Mesenchymal stem cell (in vitro differentiated cells and primary cell): Measurements from ENCODE around the gene NIPA2.
A peak's percentile ranks its signal among the peaks of the same experiment; 100 is the strongest.
"Not testable (repeated sequence)": the region's sequence is repeated elsewhere in the genome, so short reads cannot be mapped to it uniquely, and the experiment has no call there.

ENCODE experiments used
- DNase-seq: peaks from one replicate; pipeline ENCODE4 v3.0.0-alpha.2; 2013
- H2AFZ ChIP-seq: one replicate; pipeline ENCODE4 v1.6.1; 2013; ENCODE audit warnings: low read depth, mild to moderate bottlenecking, control low read depth, inconsistent platforms, low read length, moderate library complexity
- H2AK5ac ChIP-seq: 2 replicates; pipeline ENCODE4 v1.6.1; 2013; ENCODE audit warnings: low read length, moderate library complexity, mild to moderate bottlenecking, inconsistent platforms; ENCODE audit not compliant: severe bottlenecking
- H2BK120ac ChIP-seq: one replicate; pipeline ENCODE4 v1.6.1; 2013; ENCODE audit warnings: low read depth, mild to moderate bottlenecking, inconsistent platforms, low read length, moderate library complexity
- H2BK12ac ChIP-seq, 2 experiments: one replicate each; pipeline ENCODE4 v1.6.1; 2013; ENCODE audit warnings: inconsistent platforms in 2 of 2, low read length in 2 of 2, mild to moderate bottlenecking in 2 of 2, moderate library complexity in 2 of 2, control low read depth in 1 of 2
- H2BK15ac ChIP-seq: one replicate; pipeline ENCODE4 v1.6.1; 2013; ENCODE audit warnings: mild to moderate bottlenecking, low read depth, inconsistent platforms; ENCODE audit not compliant: poor library complexity, severe bottlenecking
- H2BK5ac ChIP-seq: 2 replicates; pipeline ENCODE4 v1.6.1; 2013; ENCODE audit warnings: low read depth, mild to moderate bottlenecking, low read length, control low read depth, inconsistent platforms; ENCODE audit not compliant: poor library complexity, severe bottlenecking
- H3K14ac ChIP-seq, 2 experiments: one replicate each; pipeline ENCODE4 v1.6.1; 2013; ENCODE audit warnings: inconsistent platforms in 2 of 2, low read length in 2 of 2, control low read depth in 1 of 2, mild to moderate bottlenecking in 1 of 2, moderate library complexity in 1 of 2
- H3K18ac ChIP-seq, 2 experiments: one replicate each; pipeline ENCODE4 v1.6.1; 2013; ENCODE audit warnings: inconsistent platforms in 2 of 2, low read length in 2 of 2, control low read depth in 1 of 2, low read depth in 1 of 2, mild to moderate bottlenecking in 1 of 2
- H3K23ac ChIP-seq, 2 experiments: one replicate each; pipeline ENCODE4 v1.6.1; 2013; ENCODE audit warnings: inconsistent platforms in 2 of 2, low read length in 2 of 2, mild to moderate bottlenecking in 2 of 2, moderate library complexity in 2 of 2, control low read depth in 1 of 2
- H3K27ac ChIP-seq: 2 replicates; pipeline ENCODE4 v1.5.1; 2013; ENCODE audit warnings: mild to moderate bottlenecking, moderate library complexity, low read length, control low read depth, inconsistent platforms; ENCODE audit not compliant: poor library complexity, severe bottlenecking
- H3K27me3 ChIP-seq, 2 experiments: 2 replicates each; pipeline versions ENCODE4 v1.6.1 to v1.7.0; 2013; ENCODE audit warnings: low read length in 2 of 2, mild to moderate bottlenecking in 2 of 2, moderate library complexity in 2 of 2, control low read depth in 1 of 2, inconsistent platforms in 1 of 2; ENCODE audit not compliant: control insufficient read depth in 1 of 2, insufficient read depth in 1 of 2
- H3K36me3 ChIP-seq, 2 experiments: 2 replicates each; pipeline versions ENCODE4 v1.6.1 to v1.7.0; 2013; ENCODE audit warnings: low read length in 2 of 2, control low read depth in 1 of 2, inconsistent platforms in 1 of 2, low read depth in 1 of 2, mild to moderate bottlenecking in 1 of 2; ENCODE audit not compliant: insufficient read depth in 2 of 2, control insufficient read depth in 1 of 2
- H3K4ac ChIP-seq, 2 experiments: one replicate each; pipeline ENCODE4 v1.6.1; 2013; ENCODE audit warnings: inconsistent platforms in 2 of 2, low read length in 2 of 2, mild to moderate bottlenecking in 2 of 2, moderate library complexity in 2 of 2, control low read depth in 1 of 2, low read depth in 1 of 2
- H3K4me1 ChIP-seq: 2 replicates; pipeline ENCODE4 v1.6.1; 2013; ENCODE audit warnings: low read depth, low read length, control low read depth; ENCODE audit not compliant: control insufficient read depth, insufficient read depth
- H3K4me2 ChIP-seq: 2 replicates; pipeline ENCODE4 v1.6.1; 2013; ENCODE audit warnings: low read length, mild to moderate bottlenecking, inconsistent platforms; ENCODE audit not compliant: poor library complexity, severe bottlenecking
- H3K4me3 ChIP-seq, 2 experiments: 2 replicates each; pipeline versions ENCODE4 v1.5.1 to v1.7.0; 2013; ENCODE audit warnings: low read length in 2 of 2, mild to moderate bottlenecking in 2 of 2, control low read depth in 1 of 2, low read depth in 1 of 2; ENCODE audit not compliant: insufficient read depth in 1 of 2
- H3K79me1 ChIP-seq: replicated peaks from 2 replicates; pipeline ENCODE4 v1.6.1; 2013; ENCODE audit warnings: mild to moderate bottlenecking, control low read depth, low read length, inconsistent platforms; ENCODE audit not compliant: poor library complexity, severe bottlenecking
- H3K9ac ChIP-seq: 2 replicates; pipeline ENCODE4 v1.7.0; 2013; ENCODE audit warnings: mild to moderate bottlenecking, low read length, moderate library complexity
- H3K9me3 ChIP-seq: 2 replicates; pipeline ENCODE4 v1.7.0; 2013; ENCODE audit warnings: mild to moderate bottlenecking, low read length; ENCODE audit not compliant: control insufficient read depth
- H4K8ac ChIP-seq: one replicate; pipeline ENCODE4 v1.6.1; 2013; ENCODE audit warnings: inconsistent platforms, mild to moderate bottlenecking, low read length, moderate library complexity
- H4K91ac ChIP-seq: one replicate; pipeline ENCODE4 v1.6.1; 2013; ENCODE audit warnings: mild to moderate bottlenecking, low read length, inconsistent platforms
- WGBS: methylation state at CpG from one replicate; pipeline ENCODE4 v1.1.7; 2013; ENCODE audit warnings: mixed read lengths; 5-methylcytosine and 5-hydroxymethylcytosine counted together

NIPA2 gene

DNA sequence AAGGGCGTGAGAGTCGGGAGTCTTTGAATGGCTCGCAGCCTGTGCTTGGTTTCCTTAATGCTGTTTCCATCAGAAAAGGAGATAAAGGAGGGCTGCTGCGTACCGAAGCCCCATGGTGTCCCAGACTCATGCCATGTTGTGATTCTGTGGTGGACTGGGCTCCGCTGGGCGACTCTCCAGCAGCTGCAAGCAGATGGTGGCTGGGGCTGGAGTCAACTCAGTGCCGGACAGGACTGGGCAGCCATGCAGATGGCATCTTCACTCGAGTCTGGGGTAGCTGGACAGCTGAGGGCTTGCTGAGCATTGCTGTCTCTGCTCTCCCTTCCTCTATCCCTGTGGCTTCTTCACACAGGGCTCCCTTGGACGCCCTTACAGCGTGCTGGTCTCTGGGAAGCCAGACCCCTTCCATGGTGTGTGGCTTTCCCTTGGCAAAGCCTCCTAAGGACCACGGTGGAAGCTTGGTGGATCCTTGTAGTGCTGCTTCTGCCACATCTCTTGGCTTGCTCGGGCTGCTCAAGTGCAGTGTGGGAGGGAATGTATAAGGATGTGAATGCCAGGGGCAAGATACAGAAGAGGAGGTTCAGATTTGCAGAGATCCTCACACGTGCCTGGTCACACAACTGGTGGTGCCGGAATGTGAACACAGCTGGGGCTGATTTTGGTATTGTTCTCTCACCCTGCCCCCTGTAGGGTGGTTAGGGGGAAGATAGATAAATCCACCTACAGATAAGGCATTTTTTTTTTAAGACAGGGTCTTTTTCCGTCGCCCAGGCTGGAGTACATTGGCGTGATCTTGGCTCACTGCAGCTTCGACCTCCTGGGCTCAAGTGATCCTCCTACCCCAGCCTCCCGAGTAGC is 43.0 kb upstream of the NIPA2 start:
- Histone ChIP-seq H3K4ac (no peak overlapping the region), H3K27ac (no peak overlapping the region), H2BK120ac (no peak overlapping the region), H4K8ac (no peak overlapping the region), H3K27me3 (no peaks in the 10 kb centered on the region), H2BK12ac (no peak overlapping the region), H3K79me1 (peaks cover 29% of the 10 kb centered on the region), H3K4me1 (peaks cover 1% of the 10 kb centered on the region), H2AFZ (no peak overlapping the region), H2BK15ac (no peak overlapping the region), H3K9ac (no peak overlapping the region), H3K4me2 (no peak overlapping the region), H3K9me3 (no peaks in the 10 kb centered on the region), H4K91ac (no peak overlapping the region), H3K18ac (no peak overlapping the region), H3K23ac (no peak overlapping the region), H3K36me3 (peaks cover 0 to 5% of the 10 kb centered on the region in 2 experiments), H3K14ac (peak overlapping the region in 1 of 2 experiments; percentile 10), H3K4me3 (no peak overlapping the region), H2AK5ac (no peak overlapping the region), H2BK5ac (no peak overlapping the region)
- 88% methylated on average over 17 of the region's 20 CpGs for WGBS
- no peak for DNase-seq

DNA sequence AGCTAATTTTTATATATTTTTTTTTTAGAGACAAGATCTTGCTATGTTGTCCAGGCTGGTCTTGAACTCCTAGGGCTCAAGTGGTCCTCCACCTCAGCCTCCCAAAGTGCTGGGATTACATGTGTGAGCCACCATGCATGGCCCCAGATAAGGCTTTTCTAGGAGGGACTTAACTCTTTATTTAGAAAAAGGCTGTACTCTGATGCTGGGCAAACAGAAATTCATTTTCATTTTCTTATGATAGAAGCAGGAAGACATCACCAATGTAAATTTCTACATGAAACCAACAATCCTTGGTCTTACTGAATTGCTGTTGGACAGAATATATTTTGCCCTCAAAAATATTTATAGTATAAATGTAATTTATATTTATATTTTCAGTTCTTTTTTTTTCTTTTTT is 42.4 kb upstream of the NIPA2 start:
- no peak overlapping the region for H3K27ac ChIP-seq
- H2BK5ac ChIP-seq, result no peak overlapping the region
- H2BK12ac ChIP-seq, result no peak overlapping the region
- no peak overlapping the region for H2AFZ ChIP-seq
- no peak overlapping the region for H2BK120ac ChIP-seq
- no peak overlapping the region for H2AK5ac ChIP-seq
- no peak overlapping the region for H3K4me2 ChIP-seq
- no peak overlapping the region for H3K23ac ChIP-seq
- DNase-seq, result no peak
- H3K4me1 ChIP-seq, result peaks cover 1% of the 10 kb centered on the region
- H3K36me3 ChIP-seq, result peaks cover 0 to 5% of the 10 kb centered on the region in 2 experiments
- no peak overlapping the region for H2BK15ac ChIP-seq
- no peak overlapping the region for H3K4ac ChIP-seq
- no peaks in the 10 kb centered on the region for H3K27me3 ChIP-seq
- no peaks in the 10 kb centered on the region for H3K9me3 ChIP-seq
- no peak overlapping the region for H3K4me3 ChIP-seq
- no peak overlapping the region for H3K18ac ChIP-seq
- no peak overlapping the region for H3K14ac ChIP-seq
- no peak overlapping the region for H4K91ac ChIP-seq
- no peak overlapping the region for H3K9ac ChIP-seq
- H4K8ac ChIP-seq, result no peak overlapping the region
- H3K79me1 ChIP-seq, result peaks cover 30% of the 10 kb centered on the region

DNA sequence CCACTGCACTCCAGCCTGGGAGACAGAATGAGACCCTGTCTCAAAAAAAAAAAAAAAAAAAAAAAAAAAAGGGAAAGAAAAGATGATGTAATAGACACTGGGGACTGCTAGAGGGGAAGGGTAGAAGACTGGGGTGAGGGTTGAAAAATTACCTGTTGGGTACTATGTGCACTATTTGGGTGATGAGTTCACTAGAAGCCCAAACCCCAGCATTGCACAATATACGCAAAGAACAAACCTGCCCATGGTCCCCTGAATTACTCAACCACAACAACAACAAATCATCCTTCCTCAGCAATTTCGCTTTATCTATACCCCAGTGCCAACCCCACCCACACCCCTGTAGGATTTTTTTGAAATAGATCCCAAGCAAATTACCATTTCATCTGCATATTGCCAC is 38.6 kb upstream of the NIPA2 start:
- Histone ChIP-seq H2AK5ac (no peak overlapping the region), H3K14ac (no peak overlapping the region), H3K9ac (no peak overlapping the region), H2AFZ (no peak overlapping the region), H3K4ac (no peak overlapping the region), H3K27me3 (no peaks in the 10 kb centered on the region), H3K23ac (no peak overlapping the region), H2BK120ac (no peak overlapping the region), H3K79me1 (peaks cover 28% of the 10 kb centered on the region), H3K9me3 (no peaks in the 10 kb centered on the region), H2BK5ac (no peak overlapping the region), H2BK15ac (no peak overlapping the region), H3K4me2 (no peak overlapping the region), H3K18ac (no peak overlapping the region), H3K36me3 (peaks cover 0 to 5% of the 10 kb centered on the region in 2 experiments), H3K4me3 (no peak overlapping the region), H4K8ac (no peak overlapping the region), H3K4me1 (no peaks in the 10 kb centered on the region), H2BK12ac (no peak overlapping the region), H4K91ac (no peak overlapping the region), H3K27ac (no peak overlapping the region)
- DNase-seq, result no peak
- WGBS, result 97% methylated on average over 2 of the region's 2 CpGs

DNA sequence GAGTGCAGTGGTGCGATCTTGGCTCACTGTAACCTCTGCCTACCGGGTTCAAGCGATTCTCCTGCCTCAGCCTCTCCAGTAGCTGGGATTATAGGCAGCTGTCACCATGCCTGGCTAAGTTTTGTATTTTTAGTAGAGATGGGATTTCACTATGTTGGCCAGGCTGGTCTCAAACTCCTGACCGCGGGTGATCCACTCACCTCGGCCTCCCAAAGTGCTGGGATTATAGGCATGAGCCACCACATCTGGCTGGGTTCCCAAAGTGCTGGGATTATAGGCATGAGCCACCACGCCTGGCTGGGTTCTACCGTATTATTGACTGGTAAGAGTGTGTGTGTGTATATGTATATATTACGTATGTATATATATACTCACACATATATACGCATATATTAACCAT is 35.5 kb upstream of the NIPA2 start:
- H3K27ac ChIP-seq, H2AK5ac ChIP-seq, H2BK12ac ChIP-seq, H3K4me2 ChIP-seq, H3K14ac ChIP-seq, H3K9me3 ChIP-seq, H4K91ac ChIP-seq, H3K27me3 ChIP-seq, H2BK120ac ChIP-seq, H3K18ac ChIP-seq, DNase-seq, H3K4me3 ChIP-seq, H3K36me3 ChIP-seq, H3K4ac ChIP-seq, H2BK5ac ChIP-seq, H3K4me1 ChIP-seq, H3K23ac ChIP-seq, H4K8ac ChIP-seq, H3K9ac ChIP-seq, H2BK15ac ChIP-seq, H2AFZ ChIP-seq: not testable (repeated sequence)
- WGBS, result 90% methylated on average over 6 of the region's 10 CpGs
- peaks cover 16% of the 10 kb centered on the region for H3K79me1 ChIP-seq
